ENCODE data around the gene DOK7.

DOK7 gene

DNA sequence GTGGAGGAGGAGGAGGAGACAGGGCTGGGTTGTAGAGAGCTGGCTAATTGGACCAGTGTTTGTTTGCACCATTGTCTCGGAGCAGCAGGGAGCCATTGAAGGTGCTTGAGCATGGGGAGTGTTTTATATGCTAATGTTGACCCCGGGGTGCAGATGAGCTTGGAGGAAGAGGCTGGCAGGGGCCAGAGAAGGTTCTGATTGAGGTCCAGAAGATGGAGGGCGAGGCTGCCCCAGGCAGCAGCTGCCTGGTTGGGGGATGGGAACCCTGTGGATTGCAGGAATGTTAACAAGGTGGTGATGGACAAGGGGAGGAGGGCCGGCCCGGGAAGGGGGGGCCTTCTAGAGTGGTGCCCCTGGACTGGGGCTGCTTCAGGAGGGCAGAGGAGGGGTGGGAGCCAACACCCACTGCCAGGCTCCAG is 18.0 kb downstream of the DOK7 start:
- DNase-seq (ENCODE audit: low read depth): no peak
- TF ChIP-seq, protein P1, sequence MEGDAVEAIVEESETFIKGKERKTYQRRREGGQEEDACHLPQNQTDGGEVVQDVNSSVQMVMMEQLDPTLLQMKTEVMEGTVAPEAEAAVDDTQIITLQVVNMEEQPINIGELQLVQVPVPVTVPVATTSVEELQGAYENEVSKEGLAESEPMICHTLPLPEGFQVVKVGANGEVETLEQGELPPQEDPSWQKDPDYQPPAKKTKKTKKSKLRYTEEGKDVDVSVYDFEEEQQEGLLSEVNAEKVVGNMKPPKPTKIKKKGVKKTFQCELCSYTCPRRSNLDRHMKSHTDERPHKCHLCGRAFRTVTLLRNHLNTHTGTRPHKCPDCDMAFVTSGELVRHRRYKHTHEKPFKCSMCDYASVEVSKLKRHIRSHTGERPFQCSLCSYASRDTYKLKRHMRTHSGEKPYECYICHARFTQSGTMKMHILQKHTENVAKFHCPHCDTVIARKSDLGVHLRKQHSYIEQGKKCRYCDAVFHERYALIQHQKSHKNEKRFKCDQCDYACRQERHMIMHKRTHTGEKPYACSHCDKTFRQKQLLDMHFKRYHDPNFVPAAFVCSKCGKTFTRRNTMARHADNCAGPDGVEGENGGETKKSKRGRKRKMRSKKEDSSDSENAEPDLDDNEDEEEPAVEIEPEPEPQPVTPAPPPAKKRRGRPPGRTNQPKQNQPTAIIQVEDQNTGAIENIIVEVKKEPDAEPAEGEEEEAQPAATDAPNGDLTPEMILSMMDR (IDR thresholded peaks at IDR 0.05; ENCODE audit: low read length, missing control alignments): no peak
- H3K4me3 ChIP-seq (replicated peaks; ENCODE audit: low read depth, low read length): no peak overlapping the region

DNA sequence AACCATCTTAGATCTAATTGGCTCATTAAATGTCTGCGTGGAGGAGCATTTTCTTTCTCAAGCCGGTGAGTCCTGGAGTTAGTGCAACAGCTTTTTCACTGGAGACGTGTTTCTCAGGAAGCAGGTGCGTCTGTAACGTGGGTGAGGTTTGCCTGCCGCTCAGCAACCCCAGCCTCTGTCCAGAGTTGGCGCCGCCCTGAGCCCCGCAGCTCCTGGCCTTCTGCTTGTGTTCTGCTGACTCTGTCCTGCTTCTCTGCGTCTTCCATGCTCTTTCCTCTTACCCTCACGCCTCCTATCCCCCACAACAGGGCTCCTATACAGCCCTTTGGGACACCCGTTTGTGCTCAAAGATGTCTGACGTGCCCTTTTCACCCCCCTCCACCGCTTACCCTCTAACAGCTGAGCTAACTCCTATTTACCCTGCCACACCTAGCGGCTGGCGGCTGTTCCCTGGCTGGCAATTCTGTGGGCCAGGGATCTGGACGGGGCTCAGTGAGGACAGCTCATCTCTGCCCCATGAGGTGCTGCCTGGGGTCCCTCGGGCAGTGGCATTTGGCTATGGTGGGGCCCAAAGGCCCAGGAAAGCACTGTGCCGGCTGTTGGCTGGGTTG is 18.8 kb downstream of the DOK7 start:
- TF ChIP-seq, protein P1 (IDR thresholded peaks at IDR 0.05; ENCODE audit: low read length, missing control alignments): no peak

DNA sequence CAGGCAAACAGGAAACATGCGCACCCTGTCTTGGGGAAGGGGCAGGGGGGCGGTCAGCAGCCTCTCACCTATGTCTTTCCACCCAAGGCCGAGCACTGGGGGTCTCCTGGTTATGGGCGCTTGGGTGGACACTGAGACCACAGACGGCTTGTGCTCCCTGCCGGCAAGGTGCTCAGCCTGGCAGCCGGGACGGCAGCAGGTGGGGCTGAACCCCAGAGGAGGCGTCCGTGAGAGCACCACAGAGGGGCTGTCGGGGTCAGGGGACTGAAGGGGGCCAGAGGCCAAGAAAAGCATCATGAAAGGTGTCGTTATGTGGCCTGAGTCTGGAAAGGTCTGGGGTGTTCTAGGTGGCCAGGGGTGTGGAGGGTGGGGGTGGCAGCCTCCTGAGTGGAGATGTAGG is 19.6 kb downstream of the DOK7 start:
- TF ChIP-seq, protein P1 (IDR thresholded peaks at IDR 0.05; ENCODE audit: low read length, missing control alignments): no peak
- H3K4me3 ChIP-seq (replicated peaks; ENCODE audit: low read depth, low read length): no peak overlapping the region
- no peak for DNase-seq (ENCODE audit: low read depth)

More for the DNA sequence above, 18.8 kb downstream of the DOK7 start:
- H3K4me3 ChIP-seq (replicated peaks; ENCODE audit: low read depth, low read length): no peak overlapping the region
- no peak for DNase-seq (ENCODE audit: low read depth)

DNA sequence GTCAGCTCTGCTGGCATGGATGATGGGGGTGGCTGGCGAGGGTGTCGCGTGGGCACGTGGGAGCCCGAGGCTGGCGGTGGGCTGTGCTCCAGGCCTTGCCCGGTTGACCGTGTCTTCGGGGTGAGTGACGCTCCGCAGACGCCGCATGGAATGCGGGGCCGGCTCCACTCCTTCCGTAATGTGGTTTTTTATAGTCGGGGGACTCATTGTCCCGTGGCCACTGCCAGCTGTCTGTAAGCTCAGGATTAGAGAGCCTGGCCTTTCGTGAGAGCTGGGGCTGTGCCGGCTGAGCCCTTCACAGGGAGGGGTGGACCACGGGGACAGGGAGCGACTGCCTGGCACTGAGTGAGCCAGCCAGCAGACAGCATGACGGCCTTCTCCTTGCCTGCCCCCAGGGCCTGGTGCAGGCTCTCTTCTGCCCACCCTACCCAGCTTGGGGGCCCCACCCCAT is 20.4 kb downstream of the DOK7 start:
- TF ChIP-seq, protein P1 (IDR thresholded peaks at IDR 0.05; ENCODE audit: low read length, missing control alignments): no peak
- no peak for DNase-seq (ENCODE audit: low read depth)
- H3K4me3 ChIP-seq (replicated peaks; ENCODE audit: low read depth, low read length): no peak overlapping the region

- DNase-seq (ENCODE audit: low read depth): no peak
- TF ChIP-seq, protein P1 (IDR thresholded peaks at IDR 0.05; ENCODE audit: low read length, missing control alignments): no peak
- no peak overlapping the region for H3K4me3 ChIP-seq (replicated peaks; ENCODE audit: low read depth, low read length)
Observed at GRCh38 chr4:3484057-3484973, 21.2 kb downstream of the DOK7 start.

DNA sequence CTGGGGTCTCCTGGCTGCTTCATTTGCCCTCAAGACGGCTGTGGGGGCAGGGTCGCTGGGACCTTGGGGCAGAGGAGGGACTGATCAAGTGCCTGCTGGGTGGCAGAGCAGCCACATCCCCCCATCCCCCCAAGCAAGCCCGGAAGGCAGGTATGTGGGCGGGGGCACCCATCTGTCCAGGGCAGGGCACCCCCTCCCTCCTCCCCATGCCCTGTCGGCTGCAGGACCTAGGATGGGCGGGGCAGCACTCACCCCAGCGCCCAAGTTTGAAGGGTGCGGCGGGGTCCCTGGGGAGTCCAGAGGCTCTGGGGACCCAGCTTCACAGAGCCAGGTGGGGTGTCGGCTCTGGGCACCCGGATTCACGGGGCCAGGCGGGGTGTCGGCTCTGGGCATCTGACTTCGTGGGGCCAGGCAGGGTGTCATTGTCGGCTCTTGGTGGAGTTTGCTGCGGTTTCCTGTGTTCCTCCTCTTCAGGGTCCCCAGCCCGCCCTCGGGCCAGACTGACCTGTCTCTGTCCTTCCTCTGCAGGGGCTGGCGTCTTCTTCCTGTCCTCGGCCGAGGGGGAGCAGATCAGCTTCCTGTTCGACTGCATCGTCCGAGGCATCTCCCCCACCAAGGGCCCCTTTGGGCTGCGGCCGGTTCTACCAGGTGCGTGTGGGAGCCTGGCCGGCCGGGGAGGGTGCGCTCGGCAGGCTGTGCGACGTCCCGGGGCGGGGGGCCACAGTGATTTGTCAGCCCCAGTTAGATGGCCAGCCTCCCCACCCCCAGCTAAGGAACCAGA is 22.1 kb downstream of the DOK7 start:
- DNase-seq (ENCODE audit: low read depth): no peak
- TF ChIP-seq, protein P1 (IDR thresholded peaks at IDR 0.05; ENCODE audit: low read length, missing control alignments): no peak
- H3K4me3 ChIP-seq (replicated peaks; ENCODE audit: low read depth, low read length): no peak overlapping the region
